Loucy (cell line): ENCODE results near the gene PRSS38.

ENCODE experiments used
- CTCF ChIP-seq: fragments of 200-600 bp; sonication (generic); conservative IDR thresholded peaks from 2 replicates; pipeline ENCODE4 v1.5.1; 2014; ENCODE audit warnings: mild to moderate bottlenecking, antibody characterized with exemption, low read length
- EZH2phosphoT487 ChIP-seq: fragments of 200-600 bp; IDR thresholded peaks from 2 replicates; pipeline ENCODE4 v1.6.1; 2018; ENCODE audit warnings: antibody characterized with exemption, mild to moderate bottlenecking, moderate library complexity, borderline replicate concordance

GRCh38 chr1:227824204-227824603 is 8.7 kb downstream of the PRSS38 start:
- TF ChIP-seq CTCF, result no peak
- no peak for TF ChIP-seq EZH2phosphoT487
